ENCODE data around the gene THSD7A. TPM values are rescaled to one million over a fixed set of nuclear protein-coding genes. Genes with fewer than 3 reads are reported as not detected.

THSD7A gene
- total and polyA plus RNA-seq, 2 donors from 2014 or later = 5.1 to 24.3 TPM

DNA sequence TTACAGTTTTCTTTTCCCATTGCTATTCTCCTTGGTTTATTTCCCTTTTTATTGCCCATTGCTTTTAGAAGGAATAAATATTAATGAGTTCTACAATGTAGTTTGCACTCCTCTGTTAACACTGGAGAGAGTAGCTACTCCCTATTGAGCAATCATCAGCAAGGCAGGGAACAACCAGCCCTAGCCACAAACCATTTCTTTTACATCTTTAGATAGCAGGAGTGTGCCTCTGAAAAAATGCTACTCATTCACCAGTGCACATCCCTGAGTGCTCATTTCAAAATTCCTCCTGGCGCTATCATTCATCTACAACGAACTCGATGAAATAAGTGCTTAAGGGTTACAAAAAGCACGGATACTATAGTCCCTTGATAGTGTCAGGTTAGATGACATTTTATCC is 252.9 kb downstream of the THSD7A start:
- H3K9ac ChIP-seq (ENCODE audit: low read length in 3 of 3) = no peak overlapping the region
- H3K4me3 ChIP-seq (ENCODE audit: low read length in 3 of 3) = no peak overlapping the region
- no peaks in the 10 kb centered on the region for H3K4me1 ChIP-seq (ENCODE audit: control insufficient read depth in 2 of 3, insufficient read depth in 2 of 3, low read depth in 1 of 3, low read length in 3 of 3)
- DNase-seq (no peak), FAIRE-seq (no peak)
- H3K27me3 ChIP-seq (ENCODE audit: control insufficient read depth, insufficient read depth, low read length) = no peaks in the 10 kb centered on the region
- no peaks in the 10 kb centered on the region for H3K9me3 ChIP-seq (ENCODE audit: control insufficient read depth in 2 of 3, insufficient read depth in 1 of 3, low read length in 3 of 3)
- TF ChIP-seq, protein P1, sequence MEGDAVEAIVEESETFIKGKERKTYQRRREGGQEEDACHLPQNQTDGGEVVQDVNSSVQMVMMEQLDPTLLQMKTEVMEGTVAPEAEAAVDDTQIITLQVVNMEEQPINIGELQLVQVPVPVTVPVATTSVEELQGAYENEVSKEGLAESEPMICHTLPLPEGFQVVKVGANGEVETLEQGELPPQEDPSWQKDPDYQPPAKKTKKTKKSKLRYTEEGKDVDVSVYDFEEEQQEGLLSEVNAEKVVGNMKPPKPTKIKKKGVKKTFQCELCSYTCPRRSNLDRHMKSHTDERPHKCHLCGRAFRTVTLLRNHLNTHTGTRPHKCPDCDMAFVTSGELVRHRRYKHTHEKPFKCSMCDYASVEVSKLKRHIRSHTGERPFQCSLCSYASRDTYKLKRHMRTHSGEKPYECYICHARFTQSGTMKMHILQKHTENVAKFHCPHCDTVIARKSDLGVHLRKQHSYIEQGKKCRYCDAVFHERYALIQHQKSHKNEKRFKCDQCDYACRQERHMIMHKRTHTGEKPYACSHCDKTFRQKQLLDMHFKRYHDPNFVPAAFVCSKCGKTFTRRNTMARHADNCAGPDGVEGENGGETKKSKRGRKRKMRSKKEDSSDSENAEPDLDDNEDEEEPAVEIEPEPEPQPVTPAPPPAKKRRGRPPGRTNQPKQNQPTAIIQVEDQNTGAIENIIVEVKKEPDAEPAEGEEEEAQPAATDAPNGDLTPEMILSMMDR (IDR thresholded peaks at IDR 0.05; ENCODE audit: borderline replicate concordance, extremely low read depth, insufficient read depth) = no peak
- H3K27ac ChIP-seq (ENCODE audit: low read depth in 2 of 2, low read length in 2 of 2) = no peak overlapping the region
- intact Hi-C loops (cut with DNase I) = no loop called here
- no peaks in the 10 kb centered on the region for H3K36me3 ChIP-seq (ENCODE audit: control insufficient read depth in 2 of 3, insufficient read depth in 3 of 3, low read length in 3 of 3)

DNA sequence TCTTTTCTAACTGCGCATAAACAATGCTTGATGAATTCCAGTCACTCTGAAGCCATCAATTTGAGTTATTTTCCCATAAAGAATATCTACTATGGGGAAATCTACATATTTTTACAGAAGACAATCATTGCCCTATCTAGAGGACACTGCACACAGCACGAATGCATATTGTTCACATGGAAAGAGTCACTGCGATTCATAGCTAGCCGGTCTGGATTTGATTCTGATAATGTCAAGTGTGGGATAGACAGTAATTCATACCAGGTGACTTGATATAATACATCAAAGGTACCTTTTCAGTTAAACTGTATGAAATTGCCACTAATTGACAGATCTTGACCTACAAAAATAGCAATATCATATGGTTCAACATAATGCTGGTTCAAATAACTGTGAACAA is 255.7 kb downstream of the THSD7A start:
- H3K27me3 ChIP-seq (ENCODE audit: control insufficient read depth, insufficient read depth, low read length) = no peaks in the 10 kb centered on the region
- H3K9me3 ChIP-seq (ENCODE audit: control insufficient read depth in 2 of 3, insufficient read depth in 1 of 3, low read length in 3 of 3) = no peaks in the 10 kb centered on the region
- H3K4me1 ChIP-seq (ENCODE audit: control insufficient read depth in 2 of 3, insufficient read depth in 2 of 3, low read depth in 1 of 3, low read length in 3 of 3) = no peaks in the 10 kb centered on the region
- H3K9ac ChIP-seq (ENCODE audit: low read length in 3 of 3) = no peak overlapping the region
- H3K27ac ChIP-seq (ENCODE audit: low read depth in 2 of 2, low read length in 2 of 2) = no peak overlapping the region
- DNase-seq (no peak), FAIRE-seq (no peak)
- no peak overlapping the region for H3K4me3 ChIP-seq (ENCODE audit: low read length in 3 of 3)
- intact Hi-C loops (cut with DNase I) = no loop called here
- TF ChIP-seq, protein P1 (IDR thresholded peaks at IDR 0.05; ENCODE audit: borderline replicate concordance, extremely low read depth, insufficient read depth) = no peak
- H3K36me3 ChIP-seq (ENCODE audit: control insufficient read depth in 2 of 3, insufficient read depth in 3 of 3, low read length in 3 of 3) = no peaks in the 10 kb centered on the region

DNA sequence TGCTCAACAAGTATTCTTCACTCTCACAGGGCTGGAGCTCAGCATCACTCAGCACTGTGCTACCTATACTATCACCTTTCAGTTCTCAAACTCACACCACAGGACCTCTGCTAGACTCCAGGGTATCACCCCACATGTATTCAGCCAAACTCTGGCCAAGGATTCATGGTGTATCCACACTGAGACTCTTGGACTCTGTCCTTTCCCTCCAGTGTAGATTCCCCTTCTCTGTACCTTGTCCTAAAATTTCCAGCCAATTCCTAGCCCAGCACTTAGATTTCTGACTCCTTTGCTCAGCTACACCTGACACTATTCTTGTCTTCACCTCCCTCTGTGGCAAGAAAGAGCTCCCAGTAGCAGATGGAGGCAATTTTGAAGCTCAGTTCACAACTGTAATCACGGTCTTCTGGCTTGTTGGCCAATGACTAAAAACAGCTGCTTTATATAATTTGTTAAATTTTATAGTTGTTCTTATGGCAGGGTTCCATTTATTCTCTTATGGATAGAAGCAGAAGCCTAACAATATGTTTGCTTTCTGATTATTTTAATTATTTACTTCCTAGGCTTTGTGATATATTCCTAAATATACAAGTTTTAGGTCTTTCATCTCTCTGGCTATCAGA is 258.8 kb downstream of the THSD7A start:
- Histone ChIP-seq H3K9me3 (ENCODE audit: control insufficient read depth in 2 of 3, insufficient read depth in 1 of 3, low read length in 3 of 3) (no peaks in the 10 kb centered on the region), H3K4me3 (ENCODE audit: low read length in 3 of 3) (no peak overlapping the region), H3K36me3 (ENCODE audit: control insufficient read depth in 2 of 3, insufficient read depth in 3 of 3, low read length in 3 of 3) (no peaks in the 10 kb centered on the region), H3K27me3 (ENCODE audit: control insufficient read depth, insufficient read depth, low read length) (no peaks in the 10 kb centered on the region), H3K9ac (ENCODE audit: low read length in 3 of 3) (no peak overlapping the region), H3K4me1 (ENCODE audit: control insufficient read depth in 2 of 3, insufficient read depth in 2 of 3, low read depth in 1 of 3, low read length in 3 of 3) (peaks cover 0 to 10% (median 0%) of the 10 kb centered on the region in 3 donors), H3K27ac (ENCODE audit: low read depth in 2 of 2, low read length in 2 of 2) (no peak overlapping the region)
- DNase-seq (peak in 2 of 5 donors; percentile 13 to 65), FAIRE-seq (no peak)
- intact Hi-C loops (cut with DNase I) = no loop called here
- TF ChIP-seq, protein P1 (IDR thresholded peaks at IDR 0.05; ENCODE audit: borderline replicate concordance, extremely low read depth, insufficient read depth) = no peak
